ENCODE data around the gene TPST1.
"Not testable (repeated sequence)": the region's sequence is repeated elsewhere in the genome, so short reads cannot be mapped to it uniquely, and the experiment has no call there.

The TPST1 gene

GRCh38 chr7:66296557-66296956 lies 91.4 kb downstream of the TPST1 start:
- no peak for DNase-seq

- no peak for DNase-seq
Measured at GRCh38 chr7:66297579-66297978, 92.4 kb downstream of the TPST1 start.

GRCh38 chr7:66301249-66301648 lies 96.1 kb downstream of the TPST1 start:
- no peak for DNase-seq

- DNase-seq: no peak
Measured at GRCh38 chr7:66301737-66302136, 96.6 kb downstream of the TPST1 start.

GRCh38 chr7:66303454-66304155 lies 98.5 kb downstream of the TPST1 start:
- DNase-seq: no peak

- no peak for DNase-seq
Measured at GRCh38 chr7:66304536-66304935, 99.4 kb downstream of the TPST1 start.

GRCh38 chr7:66306243-66306642 lies 101.1 kb downstream of the TPST1 start:
- no peak for DNase-seq

- DNase-seq: no peak
Measured at GRCh38 chr7:66307591-66308215, 102.6 kb downstream of the TPST1 start.

GRCh38 chr7:66308411-66308810 lies 103.3 kb downstream of the TPST1 start:
- DNase-seq: no peak

GRCh38 chr7:66310620-66311019 lies 105.5 kb downstream of the TPST1 start:
- DNase-seq: no peak

- no peak for DNase-seq
Measured at GRCh38 chr7:66313886-66314568, 108.9 kb downstream of the TPST1 start.

- DNase-seq: no peak
Measured at GRCh38 chr7:66315192-66315591, 110.1 kb downstream of the TPST1 start.

GRCh38 chr7:66319407-66319979 lies 114.4 kb downstream of the TPST1 start:
- no peak for DNase-seq

- DNase-seq: no peak
Measured at GRCh38 chr7:66321283-66321682, 116.1 kb downstream of the TPST1 start.

GRCh38 chr7:66323114-66323796 lies 118.1 kb downstream of the TPST1 start:
- DNase-seq: no peak

GRCh38 chr7:66324985-66325384 lies 119.9 kb downstream of the TPST1 start:
- not testable (repeated sequence) for DNase-seq

- DNase-seq: no peak
Measured at GRCh38 chr7:66326501-66327215, 121.5 kb downstream of the TPST1 start.

- DNase-seq: no peak
Measured at GRCh38 chr7:66330961-66331360, 125.8 kb downstream of the TPST1 start.

GRCh38 chr7:66331883-66332282 lies 126.7 kb downstream of the TPST1 start:
- no peak for DNase-seq

GRCh38 chr7:66333443-66333842 lies 128.3 kb downstream of the TPST1 start:
- DNase-seq: no peak

- no peak for DNase-seq
Measured at GRCh38 chr7:66335318-66335717, 130.2 kb downstream of the TPST1 start.

GRCh38 chr7:66336760-66337159 lies 131.6 kb downstream of the TPST1 start:
- no peak for DNase-seq

- no peak for DNase-seq
Measured at GRCh38 chr7:66339141-66339540, 134.0 kb downstream of the TPST1 start.

All from midbrain (tissue), 1 donor.